WTC11 (cell line): ENCODE data around the gene GTF3C2. TPM values are rescaled to one million over a fixed set of nuclear protein-coding genes. Genes with fewer than 3 reads are reported as not detected.

ENCODE experiments used
- ATAC-seq: fragments of 200-7000 bp; cut with Tn5 transposase; 2 replicates; pipeline ENCODE4 v1.10.0; 2021; ENCODE audit warnings: mild to moderate bottlenecking, moderate library complexity
- CTCF ChIA-PET: fragments of 300-600 bp; sonication (Branson Sonifier 250); formaldehyde crosslinking; loops from one replicate; lab custom pipeline; 2021; ENCODE audit warnings: antibody characterized with exemption; lab: Charles Lee
- POLR2A ChIA-PET: fragments of 350-600 bp; sonication (Branson Sonifier 250); formaldehyde crosslinking; loops from one replicate; lab custom pipeline; 2021; ENCODE audit warnings: antibody characterized with exemption; lab: Charles Lee
- DNase-seq: peaks from one replicate; pipeline ENCODE4 v3.0.0; 2021; ENCODE audit warnings: low spot score
- H3K27ac Mint-ChIP-seq: 2 replicates; pipeline ENCODE4 v1.8.0; 2021; ENCODE audit warnings: mixed read lengths
- H3K27me3 Mint-ChIP-seq: 2 replicates; pipeline ENCODE4 v1.8.0; 2021; ENCODE audit warnings: low read depth, mild to moderate bottlenecking, moderate library complexity, mixed read lengths
- H3K36me3 Mint-ChIP-seq: 2 replicates; pipeline ENCODE4 v1.8.0; 2021; ENCODE audit warnings: mixed read lengths
- H3K4me1 Mint-ChIP-seq: 2 replicates; pipeline ENCODE4 v1.8.0; 2022; ENCODE audit warnings: mixed read lengths
- H3K4me3 Mint-ChIP-seq: 2 replicates; pipeline ENCODE4 v1.8.0; 2021; ENCODE audit warnings: mild to moderate bottlenecking, moderate library complexity, mixed read lengths
- H3K9me3 Mint-ChIP-seq: 2 replicates; pipeline ENCODE4 v1.8.0; 2021; ENCODE audit warnings: mixed read lengths
- CREB1 ChIP-seq: sonication (generic); formaldehyde crosslinking; IDR thresholded peaks from 2 replicates; pipeline ENCODE4 v1.8.0; 2023; ENCODE audit warnings: mild to moderate bottlenecking, missing genetic modification reagents
- EMX1 ChIP-seq: fragments of 250-450 bp; sonication (Bioruptor Pico); IDR thresholded peaks from 2 replicates; pipeline ENCODE4 v1.8.0; 2021; ENCODE audit warnings: mild to moderate bottlenecking
- ETV6 ChIP-seq: sonication (generic); formaldehyde crosslinking; IDR thresholded peaks from 2 replicates; pipeline ENCODE4 v1.8.1; 2022; ENCODE audit warnings: mild to moderate bottlenecking, missing genetic modification reagents
- FOXJ3 ChIP-seq: sonication (generic); formaldehyde crosslinking; IDR thresholded peaks from 2 replicates; pipeline ENCODE4 v1.9.0; 2021; ENCODE audit warnings: missing genetic modification reagents, mild to moderate bottlenecking, borderline replicate concordance
- FOXP1 ChIP-seq: sonication (generic); formaldehyde crosslinking; IDR thresholded peaks from 2 replicates; pipeline ENCODE4 v1.8.0; 2022; ENCODE audit warnings: missing genetic modification reagents, mild to moderate bottlenecking, moderate library complexity, borderline replicate concordance
- JAZF1 ChIP-seq: fragments of 250-450 bp; sonication (Bioruptor Pico); IDR thresholded peaks from 2 replicates; pipeline ENCODE4 v1.9.0; 2021; ENCODE audit warnings: moderate library complexity, mild to moderate bottlenecking, inconsistent platforms
- JUN ChIP-seq: sonication (generic); formaldehyde crosslinking; IDR thresholded peaks from 2 replicates; pipeline ENCODE4 v1.8.0; 2023; ENCODE audit warnings: mild to moderate bottlenecking, missing genetic modification reagents
- MXD4 ChIP-seq: fragments of 250-450 bp; sonication (Bioruptor Pico); IDR thresholded peaks from 2 replicates; pipeline ENCODE4 v1.8.0; 2021; ENCODE audit warnings: mild to moderate bottlenecking, moderate library complexity, borderline replicate concordance
- NR2C2 ChIP-seq: sonication (generic); formaldehyde crosslinking; IDR thresholded peaks from 2 replicates; pipeline ENCODE4 v1.8.0; 2022; ENCODE audit warnings: mild to moderate bottlenecking, missing genetic modification reagents
- ZNF138 ChIP-seq: sonication (generic); formaldehyde crosslinking; conservative IDR thresholded peaks from 2 replicates; pipeline ENCODE4 v1.8.1; 2022; ENCODE audit warnings: mild to moderate bottlenecking, moderate library complexity, missing genetic modification reagents
- ZNF263 ChIP-seq: sonication (generic); formaldehyde crosslinking; IDR thresholded peaks from 2 replicates; pipeline ENCODE4 v1.8.1; 2022; ENCODE audit warnings: low read depth, mild to moderate bottlenecking, moderate library complexity, missing genetic modification reagents
- ZNF671 ChIP-seq: fragments of 250-450 bp; sonication (Bioruptor Pico); IDR thresholded peaks from 2 replicates; pipeline ENCODE4 v1.8.0; 2021; ENCODE audit warnings: mild to moderate bottlenecking
- total RNA-seq: library from RNA; stranded (reverse); gene quantifications from 3 replicates; pipeline ENCODE4 v1.2.3, GENCODE V29; 2021
- TF ChIP-seq, protein P1 (sequence below): sonication (generic); formaldehyde crosslinking; IDR thresholded peaks from 2 replicates; pipeline ENCODE4 v1.8.0; 2023; ENCODE audit warnings: missing genetic modification reagents
- TF ChIP-seq, protein P2 (sequence below): sonication (generic); formaldehyde crosslinking; IDR thresholded peaks from 2 replicates; pipeline ENCODE4 v1.8.0; 2022; ENCODE audit warnings: mild to moderate bottlenecking, missing genetic modification reagents
- TF ChIP-seq, protein P3 (sequence below): sonication (generic); formaldehyde crosslinking; IDR thresholded peaks from 2 replicates; pipeline ENCODE4 v1.8.1; 2023; ENCODE audit warnings: mild to moderate bottlenecking, missing genetic modification reagents, moderate library complexity
- TF ChIP-seq, protein P4 (sequence below): sonication (generic); formaldehyde crosslinking; IDR thresholded peaks from 2 replicates; pipeline ENCODE4 v1.8.1; 2022; ENCODE audit warnings: low read depth, missing genetic modification reagents, borderline replicate concordance
- TF ChIP-seq, protein P5 (sequence below): sonication (generic); formaldehyde crosslinking; conservative IDR thresholded peaks from 2 replicates; pipeline ENCODE4 v1.8.1; 2022; ENCODE audit warnings: mild to moderate bottlenecking, missing genetic modification reagents

GTF3C2 gene
- total RNA-seq, 1 experiment from 2014 or later: 123 TPM

DNA sequence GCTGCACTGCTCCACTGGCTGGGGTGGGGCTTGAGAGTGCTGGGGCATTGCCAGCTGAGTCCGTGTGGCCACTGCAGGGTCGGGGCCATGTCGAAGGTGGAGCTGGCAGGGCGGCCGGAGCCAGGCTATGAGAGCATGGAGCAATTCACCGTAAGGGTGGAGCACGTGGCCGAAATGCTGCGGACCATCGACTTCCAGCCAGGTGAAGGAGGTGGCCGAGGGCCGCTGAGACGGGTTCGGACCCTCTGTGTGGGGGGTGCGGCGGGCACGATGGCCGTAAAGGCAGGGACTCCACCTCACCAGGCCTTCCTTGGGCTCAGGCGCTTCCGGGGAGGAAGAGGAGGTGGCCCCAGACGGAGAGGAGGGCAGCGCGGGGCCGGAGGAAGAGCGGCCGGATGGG lies 50.4 kb downstream of the GTF3C2 start (continued):
- TF ChIP-seq, protein P1, sequence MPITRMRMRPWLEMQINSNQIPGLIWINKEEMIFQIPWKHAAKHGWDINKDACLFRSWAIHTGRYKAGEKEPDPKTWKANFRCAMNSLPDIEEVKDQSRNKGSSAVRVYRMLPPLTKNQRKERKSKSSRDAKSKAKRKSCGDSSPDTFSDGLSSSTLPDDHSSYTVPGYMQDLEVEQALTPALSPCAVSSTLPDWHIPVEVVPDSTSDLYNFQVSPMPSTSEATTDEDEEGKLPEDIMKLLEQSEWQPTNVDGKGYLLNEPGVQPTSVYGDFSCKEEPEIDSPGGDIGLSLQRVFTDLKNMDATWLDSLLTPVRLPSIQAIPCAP: no peak
- TF ChIP-seq, protein P2, sequence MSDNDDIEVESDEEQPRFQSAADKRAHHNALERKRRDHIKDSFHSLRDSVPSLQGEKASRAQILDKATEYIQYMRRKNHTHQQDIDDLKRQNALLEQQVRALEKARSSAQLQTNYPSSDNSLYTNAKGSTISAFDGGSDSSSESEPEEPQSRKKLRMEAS (CRISPR knock-in tag): peak; percentile 50; the same call in 1 of the 2 replicates
- TF ChIP-seq, protein P3, sequence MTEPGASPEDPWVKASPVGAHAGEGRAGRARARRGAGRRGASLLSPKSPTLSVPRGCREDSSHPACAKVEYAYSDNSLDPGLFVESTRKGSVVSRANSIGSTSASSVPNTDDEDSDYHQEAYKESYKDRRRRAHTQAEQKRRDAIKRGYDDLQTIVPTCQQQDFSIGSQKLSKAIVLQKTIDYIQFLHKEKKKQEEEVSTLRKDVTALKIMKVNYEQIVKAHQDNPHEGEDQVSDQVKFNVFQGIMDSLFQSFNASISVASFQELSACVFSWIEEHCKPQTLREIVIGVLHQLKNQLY: no peak
- TF ChIP-seq, protein P4, sequence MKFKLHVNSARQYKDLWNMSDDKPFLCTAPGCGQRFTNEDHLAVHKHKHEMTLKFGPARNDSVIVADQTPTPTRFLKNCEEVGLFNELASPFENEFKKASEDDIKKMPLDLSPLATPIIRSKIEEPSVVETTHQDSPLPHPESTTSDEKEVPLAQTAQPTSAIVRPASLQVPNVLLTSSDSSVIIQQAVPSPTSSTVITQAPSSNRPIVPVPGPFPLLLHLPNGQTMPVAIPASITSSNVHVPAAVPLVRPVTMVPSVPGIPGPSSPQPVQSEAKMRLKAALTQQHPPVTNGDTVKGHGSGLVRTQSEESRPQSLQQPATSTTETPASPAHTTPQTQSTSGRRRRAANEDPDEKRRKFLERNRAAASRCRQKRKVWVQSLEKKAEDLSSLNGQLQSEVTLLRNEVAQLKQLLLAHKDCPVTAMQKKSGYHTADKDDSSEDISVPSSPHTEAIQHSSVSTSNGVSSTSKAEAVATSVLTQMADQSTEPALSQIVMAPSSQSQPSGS (CRISPR knock-in tag): no peak
- TF ChIP-seq FOXJ3 (CRISPR knock-in tag) (no peak), FOXP1 (0 out of 2 replicates have a peak, but pooled peaks have one; percentile 16)

DNA sequence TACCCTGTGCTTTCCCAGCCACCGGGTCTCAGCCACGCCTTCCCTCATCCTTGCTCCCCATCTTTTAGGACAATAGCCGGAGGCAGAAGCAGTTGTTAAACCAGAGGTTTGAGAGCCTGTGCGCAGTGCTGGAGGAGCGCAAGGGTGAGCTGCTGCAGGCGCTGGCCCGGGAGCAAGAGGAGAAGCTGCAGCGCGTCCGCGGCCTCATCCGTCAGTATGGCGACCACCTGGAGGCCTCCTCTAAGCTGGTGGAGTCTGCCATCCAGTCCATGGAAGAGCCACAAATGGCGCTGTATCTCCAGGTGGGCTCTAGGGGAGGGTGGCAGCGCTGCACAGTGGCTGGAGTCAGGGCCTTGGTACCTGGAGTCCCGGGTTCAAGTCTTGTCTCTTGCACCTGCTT lies 51.0 kb downstream of the GTF3C2 start:
- CTCF ChIA-PET: interaction anchor here (0.8 to 0.9 kb wide), 3 partner anchors 15 to 142 kb away, joined by 3 to 4 read pairs (median 3); no protein-coding TSS in a partner anchor
- Mint-ChIP-seq H3K4me3 (no peak overlapping the region), H3K27me3 (peaks cover 53% of the 10 kb centered on the region)

DNA sequence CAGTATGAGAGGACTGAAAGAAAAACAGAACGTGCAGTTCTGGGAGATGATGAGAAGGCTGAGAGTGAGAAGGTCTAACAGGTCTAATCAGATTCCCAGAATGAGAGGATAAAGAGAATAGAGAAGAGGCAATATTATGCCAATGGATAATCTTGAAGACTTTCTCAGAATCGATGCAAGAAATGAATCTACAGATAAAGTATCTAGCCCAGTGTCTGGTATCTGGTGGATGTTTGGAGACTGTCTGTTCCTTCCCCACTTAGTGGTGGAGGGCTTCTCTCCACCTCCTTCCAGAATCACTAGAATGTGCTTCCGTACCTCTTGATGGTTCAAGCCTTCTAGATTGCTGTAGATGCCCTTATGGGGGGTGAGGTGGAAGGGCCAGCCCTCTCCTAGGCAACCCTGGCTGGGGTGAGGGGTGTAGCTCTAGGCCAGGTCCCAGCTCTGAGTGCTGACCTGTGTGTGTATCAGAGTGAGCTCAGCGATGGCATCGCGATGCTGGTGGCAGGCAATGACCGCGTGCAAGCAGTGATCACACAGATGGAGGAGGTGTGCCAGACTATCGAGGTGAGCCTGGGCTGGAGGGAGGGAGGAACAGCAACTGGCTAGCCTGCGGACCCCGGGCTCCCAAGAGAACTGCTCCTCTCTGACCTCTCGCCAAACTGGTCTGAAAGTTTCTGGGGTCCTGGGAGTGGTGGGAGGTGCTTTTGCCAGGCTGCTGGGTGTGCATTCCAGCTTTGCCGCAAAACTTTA lies 51.9 kb downstream of the GTF3C2 start:
- ChIA-PET CTCF (interaction anchor here (0.7 to 5.8 kb wide), 5 partner anchors 12 to 142 kb away, joined by 3 to 129 read pairs (median 3); partner anchors contain the start of gene TRIM54), POLR2A (interaction anchor here (0.5 kb wide), 1 partner anchor 215 kb away, joined by 3 read pairs; no protein-coding TSS in a partner anchor)
- ATAC-seq: no peak
- peaks cover 4% of the 10 kb centered on the region for H3K36me3 Mint-ChIP-seq
- no peak overlapping the region for H3K4me3 Mint-ChIP-seq
- no peak for DNase-seq
- no peak for TF ChIP-seq JUN
- peaks cover 51% of the 10 kb centered on the region for H3K27me3 Mint-ChIP-seq
- H3K4me1 Mint-ChIP-seq: peaks cover 8% of the 10 kb centered on the region; the same call in 1 of the 2 replicates
- H3K27ac Mint-ChIP-seq: no peak overlapping the region
- no peaks in the 10 kb centered on the region for H3K9me3 Mint-ChIP-seq

More for the DNA sequence above, 51.0 kb downstream of the GTF3C2 start:
- ATAC-seq: no peak
- no peak for TF ChIP-seq ETV6 (CRISPR knock-in tag)
- no peak for TF ChIP-seq NR2C2 (CRISPR knock-in tag)
- TF ChIP-seq JAZF1 (CRISPR knock-in tag): no peak
- no peak for TF ChIP-seq CREB1 (CRISPR knock-in tag)
- no peak for TF ChIP-seq ZNF263 (CRISPR knock-in tag)
- TF ChIP-seq MXD4 (CRISPR knock-in tag): no peak
- TF ChIP-seq ZNF138 (CRISPR knock-in tag): no peak
- TF ChIP-seq, protein P5, sequence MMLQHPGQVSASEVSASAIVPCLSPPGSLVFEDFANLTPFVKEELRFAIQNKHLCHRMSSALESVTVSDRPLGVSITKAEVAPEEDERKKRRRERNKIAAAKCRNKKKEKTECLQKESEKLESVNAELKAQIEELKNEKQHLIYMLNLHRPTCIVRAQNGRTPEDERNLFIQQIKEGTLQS (CRISPR knock-in tag): no peak
- TF ChIP-seq EMX1 (CRISPR knock-in tag): no peak
- no peak for TF ChIP-seq ZNF671 (CRISPR knock-in tag)
- TF ChIP-seq, all 79 proteins: peak for 0
- POLR2A ChIA-PET: no interaction called here
- H3K4me1 Mint-ChIP-seq: peaks cover 8% of the 10 kb centered on the region; the same call in 1 of the 2 replicates
- H3K27ac Mint-ChIP-seq: no peak overlapping the region
- peaks cover 6% of the 10 kb centered on the region for H3K36me3 Mint-ChIP-seq
- no peak for DNase-seq
- H3K9me3 Mint-ChIP-seq: no peaks in the 10 kb centered on the region
